ENCODE results near the gene ATE1.
A peak's percentile ranks its signal among the peaks of the same experiment; 100 is the strongest.
"Not testable (repeated sequence)": the region's sequence is repeated elsewhere in the genome, so short reads cannot be mapped to it uniquely, and the experiment has no call there.

The ATE1 gene

DNA sequence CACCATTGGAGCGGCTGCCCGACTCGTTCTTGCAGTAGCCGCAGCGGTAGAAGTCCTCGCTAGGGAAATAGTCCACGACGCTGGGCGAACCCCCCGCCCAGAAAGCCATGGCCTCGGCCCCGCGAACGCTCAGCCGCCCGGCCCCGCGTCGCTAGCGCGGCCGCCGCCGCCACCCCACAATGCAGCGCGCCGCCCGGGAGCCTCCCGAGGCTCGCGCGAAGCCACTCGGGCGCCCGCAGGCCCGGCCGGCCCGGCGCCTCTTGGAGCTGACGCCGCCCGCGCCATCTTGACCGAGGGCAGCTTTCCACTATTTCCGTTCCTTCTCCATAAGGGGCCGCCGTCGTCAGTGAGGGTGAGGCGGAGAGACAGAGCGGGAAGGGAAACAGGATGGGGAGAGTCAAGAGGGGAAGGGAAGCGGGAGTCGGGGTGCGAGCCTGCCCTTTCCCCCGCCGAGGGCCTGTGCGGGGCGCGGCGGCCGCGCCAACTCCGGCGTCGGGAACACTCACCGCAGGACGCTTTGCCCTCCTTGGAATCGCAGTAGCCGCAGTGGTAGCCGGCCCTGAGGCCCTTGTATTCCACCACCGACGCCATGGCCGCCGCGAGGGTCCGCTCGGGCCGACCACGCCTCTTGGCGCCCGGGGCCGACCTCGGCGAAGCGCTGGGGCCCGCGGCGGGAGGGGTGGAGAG is at the start of gene ATE1:
TSS of gene ATE1 (minus strand) at position 191 of the 687 bp plus-strand sequence. CDS start at position 109, 82 bp downstream.
- peak; percentile 76 to 77 for DNase-seq

- DNase-seq: no peak
Observed at GRCh38 chr10:121976607-121977006, 48.8 kb upstream of the ATE1 start.

DNA sequence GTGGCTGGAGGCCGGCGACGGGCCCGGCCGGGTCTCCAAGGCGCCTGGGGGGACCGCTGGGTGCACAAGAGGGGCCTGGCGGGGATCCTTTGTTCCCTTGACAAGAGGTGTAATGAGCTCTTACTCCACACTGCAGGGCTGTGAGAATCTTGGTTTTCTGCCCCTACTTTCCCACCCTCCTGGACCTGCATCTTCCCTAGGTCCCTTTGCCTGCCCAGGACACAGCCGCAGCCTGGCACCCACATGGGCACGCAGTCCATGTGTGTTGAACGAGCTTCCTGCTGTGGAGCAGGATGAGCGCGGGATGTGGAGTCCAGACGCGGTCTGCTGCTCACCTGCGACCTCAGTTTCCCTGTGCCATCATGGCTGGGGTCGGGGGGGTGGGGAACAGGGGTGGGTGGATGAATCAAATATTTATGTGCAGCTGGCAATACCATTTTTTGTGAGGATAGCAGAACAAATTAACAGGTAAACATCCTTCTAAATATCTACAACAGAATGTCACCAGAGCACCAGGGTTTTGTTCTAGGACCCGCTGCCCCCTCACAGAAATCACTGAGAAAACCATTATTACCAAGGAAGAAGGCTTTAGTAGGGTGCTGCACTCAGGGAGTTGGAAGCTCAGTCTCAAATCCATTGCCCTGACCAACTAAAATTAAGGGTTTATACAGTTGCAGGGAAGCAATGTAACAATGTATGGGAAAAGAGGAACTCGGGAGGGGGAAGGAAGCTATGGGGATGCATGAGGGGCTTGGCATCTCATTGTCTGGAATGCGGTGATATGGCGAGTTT is 47.7 kb upstream of the ATE1 start:
- no peak for DNase-seq

DNA sequence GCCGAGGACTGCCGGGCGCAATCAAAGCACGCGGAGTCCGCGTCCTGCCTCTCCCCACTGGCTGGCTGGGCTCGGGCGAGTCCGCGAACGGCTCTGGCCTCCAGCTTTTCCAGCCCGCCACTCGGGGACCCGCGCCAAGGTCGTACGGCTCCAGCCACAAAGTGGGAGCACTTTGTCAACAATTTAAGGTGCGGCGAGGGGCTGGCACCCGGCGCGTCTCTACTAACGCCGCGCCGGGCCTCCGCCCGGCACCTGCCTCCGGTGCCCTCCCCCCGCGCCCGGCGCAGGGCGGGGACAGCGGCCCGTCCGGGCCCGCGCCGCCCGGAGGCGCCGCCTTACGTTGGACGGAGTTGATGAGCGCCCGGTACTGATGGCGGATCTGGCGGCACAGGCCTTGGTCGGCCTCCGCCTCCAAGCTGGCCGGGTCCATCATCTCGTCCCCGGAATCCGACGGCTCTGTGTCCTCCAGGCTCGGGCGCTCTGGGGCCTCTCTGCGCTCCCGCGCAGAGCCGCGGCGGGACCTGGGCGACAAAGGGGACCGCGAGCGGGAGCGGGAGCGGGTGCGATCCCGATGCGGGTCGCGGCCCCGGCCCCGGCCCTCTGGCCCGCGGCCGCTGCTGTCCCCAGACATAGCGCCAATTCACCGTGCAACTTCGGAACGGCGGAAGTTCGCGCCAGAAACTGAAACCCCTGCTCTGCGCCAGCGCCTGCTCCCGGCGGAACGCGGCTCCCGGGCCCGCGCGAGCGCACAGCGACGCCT is 46.9 kb upstream of the ATE1 start, which contains the start of gene NSMCE4A:
TSS of gene NSMCE4A (minus strand) at position 683 of the 760 bp plus-strand sequence. CDS start at position 631, 52 bp downstream.
- peak; percentile 64 to 67 for DNase-seq

DNA sequence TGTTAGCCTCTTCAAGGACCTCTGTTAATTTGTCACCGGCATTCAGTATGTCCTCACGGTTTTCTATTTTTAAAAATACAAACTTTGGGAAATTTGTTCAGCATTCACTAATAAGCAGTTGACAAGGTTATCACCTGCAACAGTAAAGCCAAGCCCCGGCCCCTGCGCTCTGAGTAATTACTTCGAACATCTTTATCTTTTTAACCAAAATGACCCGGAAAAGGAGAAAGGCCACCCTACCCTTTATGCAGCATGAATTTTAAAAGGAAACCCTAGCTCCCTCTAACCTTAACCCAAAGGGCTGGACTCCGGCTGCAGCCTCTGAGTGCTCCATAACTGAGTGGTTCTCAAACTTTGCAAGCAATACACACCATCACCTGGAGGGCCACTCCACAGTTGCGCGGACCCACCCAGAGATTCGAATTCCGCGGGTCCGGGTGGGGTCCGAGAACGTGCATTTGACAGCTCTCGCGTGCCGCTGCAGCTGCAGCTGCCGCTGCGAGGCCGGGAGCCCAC is 46.2 kb upstream of the ATE1 start:
- DNase-seq: peak in 1 of 2 donors; percentile 10

DNA sequence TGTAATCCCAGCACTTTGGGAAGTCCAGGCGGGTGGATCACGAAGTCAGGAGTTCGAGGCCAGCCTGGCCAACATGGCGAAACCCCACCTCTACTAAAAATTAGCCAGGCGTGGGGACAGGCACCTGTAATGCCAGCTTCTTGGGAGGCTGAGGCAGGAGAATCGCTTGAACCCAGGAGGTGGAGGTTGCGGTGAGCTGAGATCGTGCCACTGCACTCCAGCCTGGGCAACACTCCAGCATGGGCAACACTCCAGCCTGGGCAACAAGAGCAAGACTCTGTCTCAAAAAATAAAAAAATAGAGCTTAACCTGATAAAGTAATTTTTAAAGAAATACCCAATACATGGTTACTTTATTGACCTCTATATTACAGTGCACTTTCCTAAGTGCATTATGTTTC is 41.3 kb upstream of the ATE1 start:
- not testable (repeated sequence) for DNase-seq

DNA sequence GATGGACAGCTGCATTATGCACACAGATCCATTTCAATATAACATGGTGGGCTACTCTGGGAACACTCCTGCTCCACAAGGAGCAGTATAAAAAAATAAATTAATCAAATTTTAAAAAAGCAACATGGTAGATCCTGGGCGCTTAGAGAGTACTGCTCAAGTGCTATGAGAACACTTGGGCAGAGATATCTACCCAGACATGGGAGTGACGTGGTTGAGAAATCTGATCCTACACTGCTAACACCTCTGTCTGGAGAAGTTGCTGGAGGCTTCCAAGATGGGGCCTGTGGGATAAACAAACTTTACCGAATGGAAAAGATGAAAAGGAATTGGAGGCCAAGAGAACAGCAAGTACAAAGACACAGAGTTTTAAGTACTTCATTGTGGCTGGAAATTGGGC is 38.2 kb upstream of the ATE1 start:
- no peak for DNase-seq

DNA sequence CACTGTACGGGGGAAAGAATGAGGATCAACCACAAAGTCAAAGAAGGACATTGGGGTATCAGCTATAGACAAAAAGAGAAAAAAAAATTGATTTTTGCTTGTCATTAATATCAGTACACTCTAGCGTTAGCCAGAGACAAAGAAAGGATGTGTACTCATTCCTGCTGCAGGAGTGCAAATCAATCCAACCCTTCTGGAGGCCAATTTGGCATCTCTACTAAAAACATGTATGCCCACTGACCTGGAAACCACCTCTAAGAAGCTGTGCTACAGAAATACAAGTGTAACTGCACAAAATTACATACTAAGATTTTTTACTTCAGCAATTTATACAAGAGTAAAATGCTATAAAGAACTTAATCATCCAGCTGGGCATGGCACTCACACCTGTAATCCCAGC is 33.6 kb upstream of the ATE1 start:
- DNase-seq: no peak

DNA sequence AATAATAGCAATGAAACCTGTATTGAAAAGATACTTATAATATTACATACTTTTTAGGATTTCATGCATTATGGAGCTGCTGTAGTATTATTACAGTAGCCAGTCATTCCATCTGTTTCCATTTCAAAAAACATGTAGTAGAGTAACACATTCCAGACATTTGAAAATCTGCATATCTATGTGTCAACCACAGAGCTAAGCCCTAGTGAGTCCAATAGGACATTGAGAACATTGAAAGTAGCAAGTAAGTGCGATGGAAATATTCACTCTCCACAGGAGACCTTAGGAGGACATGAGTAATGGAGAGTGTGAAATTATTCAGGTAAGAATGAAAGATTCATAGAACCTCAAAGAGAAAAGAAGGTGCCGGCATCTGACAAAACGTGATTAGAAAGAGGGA is 31.8 kb upstream of the ATE1 start:
- no peak for DNase-seq

DNA sequence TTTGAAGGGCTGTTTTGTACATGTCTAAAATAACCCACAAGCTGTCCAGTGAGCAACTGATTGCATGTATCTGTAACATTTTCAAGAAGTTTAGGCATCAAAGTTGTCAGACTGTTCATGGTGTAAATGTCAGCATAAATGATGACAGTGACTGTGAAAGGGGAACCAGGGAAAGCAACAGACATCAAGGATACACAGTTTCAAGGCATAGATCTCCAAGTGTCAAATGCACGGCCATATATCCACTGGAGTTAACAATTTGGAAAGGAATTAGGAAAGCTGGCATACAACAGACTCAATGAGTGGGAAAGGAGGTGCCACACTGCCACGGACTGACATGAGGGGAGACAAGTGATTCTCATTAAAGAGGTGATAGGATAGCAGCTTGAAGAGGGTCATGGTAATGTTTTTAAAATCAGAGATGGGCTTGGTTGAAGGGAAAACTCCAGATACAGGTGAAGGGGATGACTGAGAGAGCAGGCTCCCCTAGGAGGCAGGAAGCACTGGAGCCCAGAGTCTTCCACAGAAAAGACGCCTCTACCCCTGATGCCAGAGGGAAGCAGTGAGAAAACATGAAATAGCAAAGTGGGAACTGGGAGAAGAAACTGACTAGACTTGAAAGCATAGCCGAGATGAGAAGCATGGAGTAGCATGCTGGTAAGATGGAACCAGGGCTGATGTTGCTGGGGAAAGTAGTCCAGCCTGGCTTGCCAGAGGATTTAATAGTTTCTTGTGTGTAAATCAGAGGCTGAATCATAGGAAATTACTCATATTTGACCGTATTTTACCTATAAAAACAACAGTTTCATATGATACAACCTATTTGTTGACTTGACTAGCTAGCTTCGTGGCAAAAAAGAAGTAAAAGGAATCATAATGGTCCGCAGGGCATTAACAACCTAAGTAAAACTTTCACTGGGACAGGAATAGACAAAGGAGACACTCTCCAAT is 28.6 kb upstream of the ATE1 start:
- no peak for DNase-seq

DNA sequence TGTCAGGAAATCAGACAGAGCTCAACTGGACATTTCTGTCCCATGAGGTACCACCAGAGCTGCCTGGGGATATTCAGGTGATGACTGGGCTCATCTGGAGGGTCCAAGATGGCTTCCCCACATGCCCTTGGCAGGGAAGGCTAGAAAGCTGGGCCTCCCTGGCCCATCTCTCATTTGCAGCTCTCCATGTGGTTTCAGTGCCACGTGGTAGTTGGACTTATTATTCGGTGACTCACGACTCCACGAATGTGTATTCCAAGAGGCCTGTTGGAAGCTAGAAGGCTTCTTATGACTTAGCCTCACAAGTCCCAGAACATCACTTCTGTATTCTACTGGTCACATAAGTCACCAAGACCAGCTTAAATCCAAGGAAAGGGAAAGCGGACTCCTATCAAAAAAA is 24.4 kb upstream of the ATE1 start:
- no peak for DNase-seq

- no peak for DNase-seq
Observed at GRCh38 chr10:121949451-121949850, 21.6 kb upstream of the ATE1 start.

DNA sequence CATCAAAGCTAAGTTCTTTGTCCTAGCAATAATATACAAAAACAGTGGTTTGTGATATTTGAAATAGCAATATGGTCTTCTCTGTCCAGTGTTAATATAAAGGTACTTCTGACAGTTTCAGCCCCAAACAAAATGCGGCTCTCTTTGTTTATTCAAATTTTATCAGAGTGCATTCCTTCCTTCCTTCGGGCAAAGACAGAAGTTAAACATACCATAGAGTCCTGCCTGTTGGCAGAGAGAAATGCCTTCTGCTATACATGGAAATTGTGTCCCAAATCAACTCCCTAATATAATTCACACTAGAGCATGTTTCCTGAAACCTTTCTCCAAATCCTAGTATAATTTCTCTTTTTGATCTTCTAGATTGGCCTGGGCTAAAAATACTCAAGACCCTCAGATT is 21.2 kb upstream of the ATE1 start:
- no peak for DNase-seq

DNA sequence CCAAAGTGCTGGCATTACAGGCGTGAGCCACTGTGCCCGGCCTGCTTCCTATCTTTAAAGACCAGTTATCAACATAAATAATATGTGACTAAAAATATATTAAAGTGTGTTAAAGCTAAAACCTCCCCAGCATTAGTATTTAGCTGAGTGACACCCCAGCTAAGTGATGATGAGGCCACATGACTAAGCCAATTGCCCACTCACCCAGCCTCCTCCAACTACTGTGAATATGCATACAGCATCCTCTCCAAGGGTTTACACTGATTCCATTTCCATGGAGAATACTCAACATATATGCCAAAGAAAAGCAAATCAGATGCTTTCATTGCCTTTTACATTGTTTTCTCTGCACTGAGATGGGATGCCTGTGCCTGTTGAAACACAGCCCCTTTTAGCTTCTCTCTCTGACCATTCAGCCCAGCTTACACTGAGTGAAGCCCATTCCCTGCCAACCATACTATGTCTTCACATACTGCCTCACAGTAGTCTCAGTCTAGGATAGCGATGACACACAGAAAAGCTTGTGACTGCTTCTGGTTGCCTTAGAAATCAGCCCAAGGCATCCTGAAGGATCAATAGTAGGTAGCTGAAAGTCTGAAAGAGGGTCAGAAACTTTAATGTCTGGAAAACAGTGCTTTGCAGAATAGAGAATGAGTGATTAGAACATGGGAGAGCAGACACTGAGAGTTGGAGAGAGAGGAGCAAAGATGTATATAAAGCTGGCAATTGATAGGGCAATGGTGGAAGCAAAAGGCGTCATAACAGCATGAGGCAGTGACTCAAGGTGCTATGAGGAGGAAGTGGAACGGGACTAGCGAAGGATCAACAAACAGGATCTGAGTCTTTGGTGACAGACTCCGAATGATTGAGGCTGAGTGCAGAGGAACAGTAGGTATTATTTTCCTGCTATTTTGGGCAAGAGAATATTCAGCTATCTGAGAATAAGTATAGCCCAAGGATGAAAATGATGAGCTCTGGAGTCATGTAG is 19.8 kb upstream of the ATE1 start:
- no peak for DNase-seq

- DNase-seq: no peak
Observed at GRCh38 chr10:121942749-121943416, 15.1 kb upstream of the ATE1 start.

DNA sequence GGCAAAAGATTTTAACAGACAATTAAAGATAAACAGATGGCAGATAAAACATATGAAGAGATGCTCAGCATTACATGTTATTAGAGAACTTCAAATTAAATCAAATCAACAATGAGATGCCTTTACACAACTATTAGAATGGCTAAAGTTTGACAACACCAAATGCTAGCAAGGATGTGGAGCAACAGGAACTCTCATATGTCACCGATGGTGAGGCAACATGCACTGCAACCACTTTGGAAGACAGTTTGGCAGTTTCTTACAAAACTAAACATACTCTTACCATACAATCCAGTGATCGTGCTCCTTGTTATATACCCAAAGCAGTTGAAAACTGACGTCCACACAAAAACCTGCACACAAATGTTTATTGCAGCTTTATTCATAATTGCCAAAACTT is 13.7 kb upstream of the ATE1 start:
- no peak for DNase-seq

GRCh38 chr10:121936295-121936694 is 8.5 kb upstream of the ATE1 start:
- no peak for DNase-seq

- DNase-seq: no peak
Observed at GRCh38 chr10:121935702-121936101, 7.9 kb upstream of the ATE1 start.

- not testable (repeated sequence) for DNase-seq
Observed at GRCh38 chr10:121930268-121931085, 2.6 kb upstream of the ATE1 start.
